GM12873 (cell line): ENCODE results near the gene ARID1B.

Experiments used
- CTCF ChIP-seq: IDR thresholded peaks from 2 replicates; pipeline ENCODE4 v1.5.1; 2012; ENCODE audit warnings: low read depth, mild to moderate bottlenecking, moderate library complexity, low read length, control low read depth; ENCODE audit not compliant: insufficient read depth; ENCODE audit errors: missing control alignments

Gene ARID1B

GRCh38 chr6:157123234-157123633 is 346.1 kb downstream of the ARID1B start:
- no peak for TF ChIP-seq CTCF

- TF ChIP-seq CTCF: no peak
Measured at GRCh38 chr6:157124485-157125254, 347.5 kb downstream of the ARID1B start.

- TF ChIP-seq CTCF: no peak
Measured at GRCh38 chr6:157125531-157125930, 348.4 kb downstream of the ARID1B start.

- TF ChIP-seq CTCF: no peak
Measured at GRCh38 chr6:157126183-157127098, 349.3 kb downstream of the ARID1B start.

- TF ChIP-seq CTCF: no peak
Measured at GRCh38 chr6:157128235-157128775, 351.1 kb downstream of the ARID1B start.

GRCh38 chr6:157131250-157131649 is 354.1 kb downstream of the ARID1B start:
- TF ChIP-seq CTCF: no peak

DNA sequence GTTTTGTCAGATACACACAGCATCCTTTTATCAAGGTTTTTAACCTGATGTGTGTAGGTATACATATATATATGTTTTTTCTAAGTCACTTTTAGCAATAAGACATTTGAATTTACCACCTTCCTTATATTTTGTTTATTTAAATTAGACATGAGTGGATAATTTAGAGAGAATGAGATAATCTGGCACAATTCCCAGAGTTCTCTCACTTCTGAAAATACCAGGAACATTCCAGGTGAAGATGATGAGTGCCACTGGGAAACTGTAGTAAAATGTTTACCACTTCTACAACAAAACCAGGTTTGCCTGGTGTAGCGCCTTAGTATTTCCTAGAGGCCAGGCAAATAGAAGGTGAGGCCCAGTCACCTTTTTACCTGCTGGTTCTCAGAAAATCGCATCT is 356.7 kb downstream of the ARID1B start:
- TF ChIP-seq CTCF: no peak
